Measurements from ENCODE around the gene CNPY3. TPM values are rescaled to one million over a fixed set of nuclear protein-coding genes. Genes with fewer than 3 reads are reported as not detected.

The CNPY3 gene
- total and polyA plus RNA-seq, 2 of the 13 experiments (the other 11 are each of a cell fraction or from before 2014, with no cell fraction given): 42.3 to 60.2 TPM

GRCh38 chr6:42938987-42939809 is 9.9 kb downstream of the CNPY3 start (continued):
- TF ChIP-seq RERE (CRISPR knock-in tag; IDR thresholded peaks at IDR 0.05; ENCODE audit: low read depth) (no peak), HNRNPUL1 (IDR thresholded peaks at IDR 0.05; ENCODE audit: low read depth, low read length) (no peak), HDAC1 (CRISPR knock-in tag; IDR thresholded peaks at IDR 0.05) (peak; percentile 97), ZSCAN22 (CRISPR knock-in tag; IDR thresholded peaks at IDR 0.05) (no peak), TFDP1 (CRISPR knock-in tag; IDR thresholded peaks at IDR 0.05; ENCODE audit: borderline replicate concordance) (peak; percentile 89; the same call in 1 of the 2 replicates), PLRG1 (conservative IDR thresholded peaks at IDR 0.05) (no peak), ZBTB37 (CRISPR knock-in tag; IDR thresholded peaks at IDR 0.05) (no peak), ELF3 (CRISPR knock-in tag; IDR thresholded peaks at IDR 0.05) (peak; percentile 84), KDM5A (IDR thresholded peaks at IDR 0.05; ENCODE audit: borderline replicate concordance, low read length) (no peak), SALL2 (CRISPR knock-in tag; IDR thresholded peaks at IDR 0.05) (no peak), IRX3 (CRISPR knock-in tag; IDR thresholded peaks at IDR 0.05; ENCODE audit: borderline replicate concordance, low read depth) (peak; percentile 74; the same call in 1 of the 2 replicates), ZNF232 (CRISPR knock-in tag; IDR thresholded peaks at IDR 0.05; ENCODE audit: borderline replicate concordance) (no peak; the same call in 1 of the 2 replicates), ZNF709 (CRISPR knock-in tag; IDR thresholded peaks at IDR 0.05) (peak; percentile 81; the same call in 1 of the 2 replicates), SMARCE1 (IDR thresholded peaks at IDR 0.05; ENCODE audit: borderline replicate concordance) (no peak), IRF9 (CRISPR knock-in tag; IDR thresholded peaks at IDR 0.05; ENCODE audit: borderline replicate concordance) (peak; percentile 82), ZNF616 (CRISPR knock-in tag; IDR thresholded peaks at IDR 0.05; ENCODE audit: low read depth) (no peak; the same call in 1 of the 2 replicates), SKI (IDR thresholded peaks at IDR 0.05; ENCODE audit: partially characterized antibody) (peak; percentile 72), TAF15 (IDR thresholded peaks at IDR 0.05; ENCODE audit: low read depth, low read length, poor library complexity, severe bottlenecking) (no peak)
